HG03432 (cell line): ENCODE measurements around the gene GTF2H4.
"Not testable (repeated sequence)": the region's sequence is repeated elsewhere in the genome, so short reads cannot be mapped to it uniquely, and the experiment has no call there.

Experiments
- ATAC-seq: cut with Tn5 transposase; IDR thresholded peaks from one replicate; pipeline ENCODE4 v1.9.1; 2021; ENCODE audit warnings: mild to moderate bottlenecking, moderate library complexity; ENCODE audit not compliant: unreplicated experiment

Gene GTF2H4

GRCh38 chr6:30917487-30917886 lies 9.5 kb downstream of the GTF2H4 start:
- no peak for ATAC-seq

- no peak for ATAC-seq
Measured at GRCh38 chr6:30918670-30919069, 10.7 kb downstream of the GTF2H4 start.

DNA sequence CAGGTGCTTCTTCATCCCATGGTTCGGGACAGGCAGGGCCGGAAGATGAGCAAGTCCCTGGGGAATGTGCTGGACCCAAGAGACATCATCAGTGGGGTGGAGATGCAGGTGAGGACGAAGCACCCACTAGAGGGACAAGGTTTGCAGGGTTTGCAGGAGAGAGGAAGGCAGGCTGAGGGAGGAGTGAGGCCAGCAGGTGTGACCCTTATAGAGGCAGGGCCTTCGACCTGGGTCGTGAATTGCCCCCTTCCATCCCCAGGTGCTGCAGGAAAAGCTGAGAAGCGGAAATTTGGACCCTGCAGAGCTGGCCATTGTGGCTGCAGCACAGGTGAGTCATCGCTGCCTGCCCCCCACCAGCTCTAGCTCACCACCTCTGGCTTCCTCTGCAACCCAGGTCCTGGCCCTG lies 14.4 kb downstream of the GTF2H4 start:
- ATAC-seq: no peak

DNA sequence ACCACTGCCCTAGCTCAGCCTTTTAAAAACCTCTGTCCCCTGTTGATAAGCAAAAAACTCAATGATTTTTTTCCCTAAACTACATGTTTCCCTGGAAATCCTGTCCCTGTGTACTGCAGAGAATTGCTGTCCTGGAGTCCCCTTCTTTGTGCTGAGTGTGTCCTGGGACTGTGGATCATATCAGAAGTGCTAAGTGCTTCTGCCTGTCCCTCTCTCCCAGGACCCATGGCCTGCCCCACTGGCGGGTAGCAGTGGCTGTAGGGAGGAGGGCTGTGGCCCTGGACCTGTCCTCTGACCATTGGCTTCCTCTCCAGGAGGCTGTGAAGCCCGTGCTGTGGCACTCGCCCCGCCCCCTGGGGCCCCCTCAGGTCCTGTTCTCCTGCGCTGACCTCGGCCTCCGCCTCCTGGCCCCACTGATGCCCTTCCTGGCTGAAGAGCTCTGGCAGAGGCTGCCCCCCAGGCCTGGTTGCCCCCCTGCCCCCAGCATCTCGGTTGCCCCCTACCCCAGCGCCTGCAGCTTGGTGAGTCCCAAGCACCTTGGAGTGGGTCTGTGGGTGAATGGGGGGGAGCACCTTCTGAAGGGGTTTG lies 16.1 kb downstream of the GTF2H4 start:
- ATAC-seq: not testable (repeated sequence)

GRCh38 chr6:30926644-30927043 lies 18.6 kb downstream of the GTF2H4 start:
- no peak for ATAC-seq

GRCh38 chr6:30927080-30927479 lies 19.1 kb downstream of the GTF2H4 start:
- not testable (repeated sequence) for ATAC-seq

- no peak for ATAC-seq
Measured at GRCh38 chr6:30928677-30929076, 20.7 kb downstream of the GTF2H4 start.

- ATAC-seq: no peak
Measured at GRCh38 chr6:30930506-30930905, 22.5 kb downstream of the GTF2H4 start.

- ATAC-seq: no peak
Measured at GRCh38 chr6:30931272-30931671, 23.3 kb downstream of the GTF2H4 start.

DNA sequence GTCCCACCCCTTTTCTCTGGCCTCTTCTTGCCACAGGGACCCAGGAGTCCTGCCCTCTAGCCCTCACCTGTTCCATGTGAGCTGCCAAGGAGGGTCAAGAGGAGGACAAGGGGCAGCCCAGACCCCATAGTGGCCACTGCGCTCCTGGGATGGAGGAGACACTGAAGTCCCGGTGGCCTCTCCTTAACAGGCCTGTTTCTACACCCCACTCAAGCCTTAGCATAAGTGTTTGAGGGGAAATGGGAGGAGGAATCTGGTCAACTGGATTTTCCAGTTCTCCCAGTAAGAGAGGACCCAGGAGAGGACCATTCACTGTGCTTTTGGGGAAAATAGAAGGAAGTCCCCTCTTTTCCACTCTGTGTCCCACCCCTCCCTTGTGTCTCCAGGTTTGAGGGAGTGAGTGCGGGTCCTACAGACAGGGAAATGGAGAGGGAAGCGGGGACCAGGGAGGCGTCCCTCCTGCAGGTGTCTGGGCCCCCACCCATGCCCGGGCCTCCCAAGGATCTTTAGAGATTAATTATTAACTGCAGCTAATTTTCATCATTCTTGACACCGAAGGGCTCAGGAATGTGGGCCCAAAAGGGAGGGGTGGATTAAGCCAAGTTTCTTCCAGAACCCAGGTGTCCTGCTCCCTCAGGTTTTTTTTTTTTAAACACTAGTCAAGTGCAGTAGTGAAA lies 24.1 kb downstream of the GTF2H4 start, which contains the start of gene SFTA2:
TSS of gene SFTA2 (minus strand) at position 202 of the 677 bp plus-strand sequence. CDS start at position 128, 74 bp downstream.
- no peak for ATAC-seq

DNA sequence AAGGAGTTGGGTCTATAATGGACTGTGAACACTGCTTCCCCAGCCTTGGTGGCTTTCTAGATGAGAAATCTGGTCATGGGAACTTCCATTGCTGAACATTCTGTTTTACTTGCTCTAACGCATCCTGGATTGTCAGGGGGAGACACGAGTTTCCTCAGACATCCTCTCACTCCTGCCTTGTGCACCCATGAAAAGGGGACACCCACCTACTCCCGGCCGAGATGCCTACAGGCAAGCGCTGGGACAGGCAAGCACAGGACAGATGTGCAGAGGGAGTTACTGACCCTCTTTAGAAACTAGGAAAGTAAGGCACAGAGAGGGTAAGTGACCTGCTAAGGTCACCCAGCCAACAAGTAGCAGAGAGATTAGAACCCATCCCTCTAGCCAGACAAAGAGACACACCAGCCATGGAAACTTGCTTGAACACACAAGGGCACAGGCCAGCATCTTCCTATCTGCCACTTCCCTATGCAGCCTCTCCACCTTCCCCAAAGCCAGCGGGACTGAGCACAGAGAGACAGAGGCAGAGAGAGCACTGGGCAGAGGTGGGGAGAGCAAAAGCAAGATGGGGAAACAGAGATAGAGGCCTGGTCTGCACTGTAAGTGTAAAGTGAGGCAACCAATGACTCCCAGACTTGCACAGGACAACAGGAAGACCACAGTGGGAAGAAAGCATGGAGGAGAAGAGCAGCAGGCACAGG lies 24.8 kb downstream of the GTF2H4 start:
- no peak for ATAC-seq

GRCh38 chr6:30935018-30935417 lies 27.0 kb downstream of the GTF2H4 start:
- no peak for ATAC-seq

DNA sequence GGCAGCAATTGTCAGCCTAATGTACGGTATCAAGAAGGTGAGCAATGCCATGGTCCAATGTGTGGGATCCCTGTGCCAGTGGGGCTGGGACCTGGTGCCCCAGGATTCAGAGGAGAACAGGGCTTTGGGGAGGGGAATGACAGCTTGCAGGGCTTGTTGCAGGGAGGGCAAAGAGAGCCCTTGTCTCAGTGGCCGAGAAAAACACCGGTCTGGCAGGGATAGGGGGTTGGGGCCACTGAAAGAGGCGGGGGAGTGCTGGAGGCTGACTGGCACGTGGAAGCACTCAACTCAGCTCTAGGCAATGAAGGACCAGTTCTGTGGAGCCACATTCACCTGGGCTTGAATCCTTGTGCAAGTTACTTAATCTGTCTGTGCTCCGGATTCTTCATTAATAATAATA lies 29.3 kb downstream of the GTF2H4 start:
- no peak for ATAC-seq

DNA sequence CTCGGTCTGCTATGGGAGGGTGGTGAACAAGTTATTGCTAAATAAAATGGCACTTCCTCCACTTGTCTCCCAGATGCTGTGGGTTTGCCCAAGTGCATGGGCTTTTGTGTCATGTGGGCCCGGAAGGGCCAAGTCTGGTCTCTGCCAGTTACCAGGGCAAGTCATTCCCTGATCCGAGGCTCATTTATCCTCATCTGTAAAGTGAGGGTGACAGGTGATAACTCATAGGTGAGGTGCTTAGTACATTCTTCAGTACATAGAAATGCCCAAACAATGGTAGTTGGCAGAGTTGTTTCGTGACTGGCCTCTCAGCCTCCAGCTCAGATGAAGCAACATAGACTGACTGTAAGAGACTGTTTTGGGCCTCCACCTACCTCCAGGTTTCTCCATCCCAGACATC lies 30.7 kb downstream of the GTF2H4 start:
- ATAC-seq: no peak

- ATAC-seq: no peak
Measured at GRCh38 chr6:30939473-30939872, 31.5 kb downstream of the GTF2H4 start.

- no peak for ATAC-seq
Measured at GRCh38 chr6:30940361-30940986, 32.5 kb downstream of the GTF2H4 start, which contains the start of gene MUCL3. Gene MUCL3, plus strand, starts transcription at chr6:30940973. Its CDS starts 27 bp downstream, at chr6:30941000.

- no peak for ATAC-seq
Measured at GRCh38 chr6:30942338-30943060, 34.5 kb downstream of the GTF2H4 start.

DNA sequence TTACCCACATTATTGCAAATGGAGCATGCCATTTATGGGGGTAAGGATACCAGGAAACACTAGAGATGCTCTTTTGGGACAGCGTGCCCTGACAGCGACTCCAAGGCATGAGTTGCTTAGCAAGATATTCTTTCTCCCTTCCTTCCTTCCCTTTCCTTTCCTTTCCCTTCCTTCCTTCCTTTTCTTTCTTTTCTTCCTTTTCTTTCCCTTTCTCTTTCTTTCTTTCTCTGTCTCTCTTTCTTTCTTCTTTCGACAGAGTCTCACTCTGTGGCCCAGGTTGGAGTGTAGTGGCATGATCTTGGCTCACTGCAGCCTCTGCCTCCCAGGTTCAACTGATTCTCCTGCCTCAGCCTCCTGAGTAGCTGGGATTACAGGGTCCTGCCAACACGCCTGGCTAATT lies 36.0 kb downstream of the GTF2H4 start:
- no peak for ATAC-seq

DNA sequence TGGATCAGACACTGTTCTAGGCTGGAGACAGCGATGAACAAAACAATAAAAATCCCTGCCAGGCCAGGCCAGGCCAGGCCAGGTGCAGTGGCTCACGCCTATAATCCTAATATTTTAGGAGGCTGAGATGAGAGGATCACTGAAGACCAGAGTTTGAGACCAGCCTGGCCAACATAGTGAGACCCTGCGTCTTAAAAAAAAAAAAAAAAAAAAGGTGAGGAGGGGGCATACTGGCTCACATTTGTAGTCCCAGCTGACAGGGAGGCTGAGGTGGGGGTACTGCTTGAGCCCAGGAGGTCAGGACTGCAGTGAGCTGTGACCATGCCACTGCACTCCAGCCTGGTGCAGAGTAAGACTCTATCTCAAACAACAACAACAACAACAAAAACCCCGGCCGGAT lies 37.3 kb downstream of the GTF2H4 start:
- ATAC-seq: no peak

GRCh38 chr6:30947231-30947630 lies 39.2 kb downstream of the GTF2H4 start:
- no peak for ATAC-seq

- ATAC-seq: no peak
Measured at GRCh38 chr6:30948811-30949210, 40.8 kb downstream of the GTF2H4 start.
